ENCODE results near the gene RHOU.

Gene RHOU

DNA sequence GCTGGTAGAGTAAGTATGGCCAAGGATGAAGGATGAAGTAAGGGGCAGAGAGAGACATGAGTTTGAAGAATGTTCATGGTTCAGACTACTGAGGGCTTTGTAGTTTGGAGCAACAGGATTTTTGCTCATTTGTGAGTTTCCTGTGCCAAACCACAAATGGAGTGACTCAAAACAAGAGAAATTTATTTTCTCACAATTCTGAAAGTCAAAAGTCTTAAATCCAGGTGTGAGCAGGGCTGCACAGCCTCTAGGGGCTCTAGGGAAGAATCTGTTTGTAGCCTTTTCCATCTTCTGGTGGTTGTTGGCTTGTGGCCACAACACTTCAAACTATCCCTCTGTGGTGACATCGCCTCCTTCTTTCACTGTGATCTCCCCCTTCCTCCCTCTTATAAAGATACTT lies 58.9 kb downstream of the RHOU start:
- TF ChIP-seq, protein P1, sequence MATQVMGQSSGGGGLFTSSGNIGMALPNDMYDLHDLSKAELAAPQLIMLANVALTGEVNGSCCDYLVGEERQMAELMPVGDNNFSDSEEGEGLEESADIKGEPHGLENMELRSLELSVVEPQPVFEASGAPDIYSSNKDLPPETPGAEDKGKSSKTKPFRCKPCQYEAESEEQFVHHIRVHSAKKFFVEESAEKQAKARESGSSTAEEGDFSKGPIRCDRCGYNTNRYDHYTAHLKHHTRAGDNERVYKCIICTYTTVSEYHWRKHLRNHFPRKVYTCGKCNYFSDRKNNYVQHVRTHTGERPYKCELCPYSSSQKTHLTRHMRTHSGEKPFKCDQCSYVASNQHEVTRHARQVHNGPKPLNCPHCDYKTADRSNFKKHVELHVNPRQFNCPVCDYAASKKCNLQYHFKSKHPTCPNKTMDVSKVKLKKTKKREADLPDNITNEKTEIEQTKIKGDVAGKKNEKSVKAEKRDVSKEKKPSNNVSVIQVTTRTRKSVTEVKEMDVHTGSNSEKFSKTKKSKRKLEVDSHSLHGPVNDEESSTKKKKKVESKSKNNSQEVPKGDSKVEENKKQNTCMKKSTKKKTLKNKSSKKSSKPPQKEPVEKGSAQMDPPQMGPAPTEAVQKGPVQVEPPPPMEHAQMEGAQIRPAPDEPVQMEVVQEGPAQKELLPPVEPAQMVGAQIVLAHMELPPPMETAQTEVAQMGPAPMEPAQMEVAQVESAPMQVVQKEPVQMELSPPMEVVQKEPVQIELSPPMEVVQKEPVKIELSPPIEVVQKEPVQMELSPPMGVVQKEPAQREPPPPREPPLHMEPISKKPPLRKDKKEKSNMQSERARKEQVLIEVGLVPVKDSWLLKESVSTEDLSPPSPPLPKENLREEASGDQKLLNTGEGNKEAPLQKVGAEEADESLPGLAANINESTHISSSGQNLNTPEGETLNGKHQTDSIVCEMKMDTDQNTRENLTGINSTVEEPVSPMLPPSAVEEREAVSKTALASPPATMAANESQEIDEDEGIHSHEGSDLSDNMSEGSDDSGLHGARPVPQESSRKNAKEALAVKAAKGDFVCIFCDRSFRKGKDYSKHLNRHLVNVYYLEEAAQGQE (IDR thresholded peaks at IDR 0.05; ENCODE audit: insufficient read depth in 1 of 2, low read depth in 2 of 2, low read length in 2 of 2): no peak
- TF ChIP-seq POLR2AphosphoS5 (IDR thresholded peaks at IDR 0.05; ENCODE audit: low read depth, low read length) (no peak), SIN3A (IDR thresholded peaks at IDR 0.05; ENCODE audit: borderline replicate concordance, insufficient read depth, low read length) (no peak)

DNA sequence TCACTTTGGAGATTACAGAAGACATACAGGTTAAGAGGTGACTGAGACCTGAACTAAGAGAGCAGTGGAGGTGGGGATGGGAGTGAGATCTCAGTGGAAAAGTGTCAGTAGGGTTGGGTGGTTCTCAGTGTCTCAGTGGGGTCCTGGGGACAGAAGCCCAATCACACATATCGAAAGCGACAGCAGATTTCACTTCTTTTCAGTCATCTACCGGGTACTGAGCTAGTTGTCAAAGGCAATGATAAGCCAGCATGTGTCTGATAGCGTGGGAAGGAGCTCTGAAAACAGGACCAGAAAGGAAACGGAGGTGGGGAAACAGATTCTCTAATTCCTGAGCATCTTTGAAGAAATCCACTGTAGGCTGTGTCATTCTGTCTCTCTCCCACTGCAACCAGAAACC lies 59.5 kb downstream of the RHOU start:
- TF ChIP-seq SIN3A (IDR thresholded peaks at IDR 0.05; ENCODE audit: borderline replicate concordance, insufficient read depth, low read length): no peak
- no peak for TF ChIP-seq TAF1 (IDR thresholded peaks at IDR 0.05; ENCODE audit: borderline replicate concordance, insufficient read depth, low read length)
- TF ChIP-seq, protein P1 (IDR thresholded peaks at IDR 0.05; ENCODE audit: insufficient read depth in 1 of 2, low read depth in 2 of 2, low read length in 2 of 2): no peak
- no peak for TF ChIP-seq POLR2AphosphoS5 (IDR thresholded peaks at IDR 0.05; ENCODE audit: low read depth, low read length)
- no peak for TF ChIP-seq FOXP2 (optimal IDR thresholded peaks at IDR 0.05; ENCODE audit: borderline replicate concordance, extremely low read depth, extremely low read length, insufficient read depth)

DNA sequence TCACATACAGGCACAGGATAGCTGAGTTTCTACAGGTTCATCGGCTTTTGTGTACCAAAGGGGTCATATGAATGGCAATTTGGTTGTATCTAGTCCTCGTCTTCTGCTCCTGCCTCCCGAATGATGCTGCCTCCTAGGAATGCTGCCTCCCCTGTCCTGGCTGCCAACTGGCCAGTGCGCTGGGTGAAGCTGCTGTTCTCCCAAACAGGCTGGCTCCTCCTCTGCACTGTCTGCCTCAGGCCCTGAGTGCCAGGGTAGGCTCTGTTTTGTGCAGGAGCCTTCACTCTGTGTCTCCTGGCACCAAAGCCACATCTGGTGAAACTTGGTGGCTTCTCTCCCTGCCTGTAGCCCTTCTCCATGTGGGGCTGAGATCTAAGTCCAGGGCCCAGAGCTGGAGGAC lies 60.3 kb downstream of the RHOU start:
- no peak for TF ChIP-seq SIN3A (IDR thresholded peaks at IDR 0.05; ENCODE audit: borderline replicate concordance, insufficient read depth, low read length)
- TF ChIP-seq, protein P1 (IDR thresholded peaks at IDR 0.05; ENCODE audit: insufficient read depth in 1 of 2, low read depth in 2 of 2, low read length in 2 of 2): no peak
- TF ChIP-seq TAF1 (IDR thresholded peaks at IDR 0.05; ENCODE audit: borderline replicate concordance, insufficient read depth, low read length): no peak
- TF ChIP-seq FOXP2 (optimal IDR thresholded peaks at IDR 0.05; ENCODE audit: borderline replicate concordance, extremely low read depth, extremely low read length, insufficient read depth): no peak
- TF ChIP-seq POLR2AphosphoS5 (IDR thresholded peaks at IDR 0.05; ENCODE audit: low read depth, low read length): no peak

Data from PFSK-1 (cell line).